Lower lobe of right lung (tissue), 2 donors: ENCODE data around the gene CCDC3. TPM values are rescaled to one million over a fixed set of nuclear protein-coding genes. Genes with fewer than 3 reads are reported as not detected.
"Not testable (repeated sequence)": the region's sequence is repeated elsewhere in the genome, so short reads cannot be mapped to it uniquely, and the experiment has no call there.

Source experiments
- ATAC-seq, 2 donors: fragments of 200-7000 bp; cut with Tn5 transposase; one replicate each; pipeline ENCODE4 v1.9.1; 2020 to 2022; ENCODE audit warnings: mild to moderate bottlenecking in 2 of 2, moderate library complexity in 2 of 2
- DNase-seq: peaks from one replicate; pipeline ENCODE4 v3.0.0-alpha.2; 2020
- H3K27ac ChIP-seq: fragments of 200-600 bp; one replicate; pipeline ENCODE4 v1.8.0; 2022
- H3K27me3 ChIP-seq: fragments of 200-600 bp; one replicate; pipeline ENCODE4 v1.8.0; 2022; ENCODE audit warnings: low read depth
- H3K36me3 ChIP-seq: fragments of 200-600 bp; one replicate; pipeline ENCODE4 v1.8.0; 2022; ENCODE audit warnings: mild to moderate bottlenecking
- H3K4me1 ChIP-seq: fragments of 200-600 bp; one replicate; pipeline ENCODE4 v1.8.0; 2022
- H3K4me3 ChIP-seq: fragments of 200-600 bp; one replicate; pipeline ENCODE4 v1.8.0; 2022; ENCODE audit warnings: mild to moderate bottlenecking
- H3K9me3 ChIP-seq: fragments of 200-600 bp; one replicate; pipeline ENCODE4 v1.8.0; 2022
- CTCF ChIP-seq: fragments of 200-600 bp; IDR thresholded peaks from one replicate; pipeline ENCODE4 v1.8.0; 2022; ENCODE audit warnings: antibody characterized with exemption, mild to moderate bottlenecking
- intact Hi-C: fragments of 100-400 bp; cut with DNase I; formaldehyde crosslinking; loops from one replicate; pipeline ENCODE4 v1.11.0; 2022
- total RNA-seq: library from RNA; stranded (reverse); fragmentation: NEBNext Ultra II Directional; extraction: Animal tissue kit (Norgen Biotek cat#: 25700); gene quantifications from one replicate; pipeline ENCODE4 v1.2.1, GENCODE V29; 2021
- donor health status: DM: no; HTN: yes; CAD: no; lungs with severe emphysema.

CCDC3 gene
- total RNA-seq, 1 donor from 2014 or later, result 10.5 TPM

GRCh38 chr10:12869427-12869826, 132.1 kb downstream of the CCDC3 start:
- ATAC-seq, result no peak

GRCh38 chr10:12868229-12868628, 133.3 kb downstream of the CCDC3 start:
- no peak overlapping the region for H3K4me3 ChIP-seq
- no peaks in the 10 kb centered on the region for H3K27me3 ChIP-seq
- peak in 1 of 2 donors; percentile 64 for ATAC-seq
- intact Hi-C loops, result no loop called here
- no peaks in the 10 kb centered on the region for H3K36me3 ChIP-seq
- no peak for TF ChIP-seq CTCF
- DNase-seq, result no peak
- H3K9me3 ChIP-seq, result no peaks in the 10 kb centered on the region
- no peak overlapping the region for H3K27ac ChIP-seq
- H3K4me1 ChIP-seq, result no peaks in the 10 kb centered on the region

More at GRCh38 chr10:12869427-12869826, 132.1 kb downstream of the CCDC3 start:
- Histone ChIP-seq H3K27ac (no peak overlapping the region), H3K36me3 (no peaks in the 10 kb centered on the region), H3K9me3 (no peaks in the 10 kb centered on the region), H3K4me3 (no peak overlapping the region), H3K4me1 (no peaks in the 10 kb centered on the region), H3K27me3 (no peaks in the 10 kb centered on the region)
- no peak for TF ChIP-seq CTCF
- DNase-seq, result no peak
- intact Hi-C loops, result no loop called here

- H3K27ac ChIP-seq, H3K27me3 ChIP-seq, H3K9me3 ChIP-seq, intact Hi-C loops, H3K36me3 ChIP-seq, H3K4me1 ChIP-seq, DNase-seq, ATAC-seq, H3K4me3 ChIP-seq: not testable (repeated sequence)
These were observed 136.0 kb downstream of the CCDC3 start for GRCh38 chr10:12865515-12865914.

- Histone ChIP-seq H3K27ac (no peak overlapping the region), H3K36me3 (no peaks in the 10 kb centered on the region), H3K4me1 (no peaks in the 10 kb centered on the region), H3K27me3 (no peaks in the 10 kb centered on the region), H3K4me3 (no peak overlapping the region), H3K9me3 (no peaks in the 10 kb centered on the region)
- no peak for DNase-seq
- no peak for TF ChIP-seq CTCF
- ATAC-seq, result no peak
- intact Hi-C loops, result no loop called here
These were observed 139.1 kb downstream of the CCDC3 start for GRCh38 chr10:12862459-12862858.

GRCh38 chr10:12854988-12855387, 146.5 kb downstream of the CCDC3 start:
- no peaks in the 10 kb centered on the region for H3K9me3 ChIP-seq
- H3K27ac ChIP-seq, result no peak overlapping the region
- no peak for ATAC-seq
- intact Hi-C loops, result no loop called here
- H3K27me3 ChIP-seq, result no peaks in the 10 kb centered on the region
- H3K4me1 ChIP-seq, result no peaks in the 10 kb centered on the region
- no peak for DNase-seq
- H3K36me3 ChIP-seq, result no peaks in the 10 kb centered on the region
- H3K4me3 ChIP-seq, result no peak overlapping the region
- no peak for TF ChIP-seq CTCF

- H3K9me3 ChIP-seq, result no peaks in the 10 kb centered on the region
- no peaks in the 10 kb centered on the region for H3K4me1 ChIP-seq
- intact Hi-C loops, result no loop called here
- H3K27ac ChIP-seq, result no peak overlapping the region
- peaks cover 13% of the 10 kb centered on the region for H3K27me3 ChIP-seq
- DNase-seq (no peak), ATAC-seq (no peak)
- H3K36me3 ChIP-seq, result no peaks in the 10 kb centered on the region
- no peak for TF ChIP-seq CTCF
- no peak overlapping the region for H3K4me3 ChIP-seq
These were observed 148.8 kb downstream of the CCDC3 start for GRCh38 chr10:12852687-12853086.
